Muscle of back (tissue), 11 donors: Measurements from ENCODE around the gene NDUFA12. TPM values are rescaled to one million over a fixed set of nuclear protein-coding genes. Genes with fewer than 3 reads are reported as not detected.

ENCODE experiments used
- DNase-seq, 3 donors: peaks; one replicate each; pipeline versions ENCODE4 v3.0.0 to v3.0.0-alpha.2; 2013
- polyA plus RNA-seq, 10 donors: library from polyadenylated mRNA; unstranded; fragments of 120-200 nt; gene quantifications; one replicate each; pipeline ENCODE4 v1.2.1, GENCODE V29; 2013; ENCODE audit not compliant: insufficient read length in 10 of 10

Gene NDUFA12
- polyA plus RNA-seq, 10 donors, result 83.3 to 105 (median 90.0) TPM

GRCh38 chr12:94948232-94948810 is 55.2 kb downstream of the NDUFA12 start:
- DNase-seq, result no peak

- DNase-seq, result no peak
These were observed 60.8 kb downstream of the NDUFA12 start for GRCh38 chr12:94942663-94943062.

GRCh38 chr12:94941440-94941862 is 62.0 kb downstream of the NDUFA12 start:
- peak; percentile 34 to 74 (median 59) for DNase-seq

GRCh38 chr12:94940771-94941170 is 62.7 kb downstream of the NDUFA12 start:
- no peak for DNase-seq

GRCh38 chr12:94938583-94938982 is 64.9 kb downstream of the NDUFA12 start:
- DNase-seq, result no peak

- no peak for DNase-seq
These were observed 72.7 kb downstream of the NDUFA12 start for GRCh38 chr12:94930772-94931171.

GRCh38 chr12:94930216-94930654 is 73.3 kb downstream of the NDUFA12 start:
- no peak for DNase-seq

GRCh38 chr12:94929780-94930179 is 73.7 kb downstream of the NDUFA12 start:
- no peak for DNase-seq

- DNase-seq, result no peak
These were observed 77.8 kb downstream of the NDUFA12 start for GRCh38 chr12:94925729-94926128.

GRCh38 chr12:94925206-94925605 is 78.3 kb downstream of the NDUFA12 start:
- no peak for DNase-seq

GRCh38 chr12:94922561-94922960 is 80.9 kb downstream of the NDUFA12 start:
- DNase-seq, result no peak

Other genes starting within 250 kb of the NDUFA12 start
- gene NR2C1, start 69.9 kb upstream of the NDUFA12 start, polyA plus RNA-seq, result 10 to 100 TPM; 26.4 to 55.3 (median 35.1) TPM
- 1 to 10 TPM; 2.7 to 7.1 (median 4.4) TPM for gene FGD6, start 213.8 kb upstream of the NDUFA12 start, polyA plus RNA-seq
- 10 to 100 TPM; 58.8 to 99.7 (median 75.0) TPM for gene VEZT, start 214.1 kb upstream of the NDUFA12 start, polyA plus RNA-seq